BJ (cell line): ENCODE data around the gene ATF2. TPM values are rescaled to one million over a fixed set of nuclear protein-coding genes. Genes with fewer than 3 reads are reported as not detected.

ENCODE experiments used
- CTCF ChIA-PET: fragments of 350-600 bp; formaldehyde crosslinking; extraction: SDS; loops from one replicate; lab custom pipeline; 2021; ENCODE audit warnings: antibody characterized with exemption, inconsistent platforms; lab: Yijun Ruan, JAX
- POLR2A ChIA-PET: fragments of 300-600 bp; sonication (Branson Sonifier 250); formaldehyde crosslinking; extraction: SDS; loops from one replicate; lab custom pipeline; 2021; ENCODE audit warnings: antibody characterized with exemption; lab: Charles Lee
- DNase-seq: peaks from one replicate; pipeline ENCODE4 v3.0.0-alpha.2; 2011; ENCODE audit warnings: low read depth
- H3K27me3 ChIP-seq: 2 replicates; pipeline ENCODE4 v1.6.0; 2011; ENCODE audit warnings: low read length; ENCODE audit not compliant: control insufficient read depth, insufficient read depth
- H3K36me3 ChIP-seq: 2 replicates; pipeline ENCODE4 v1.5.1; 2011; ENCODE audit warnings: low read length; ENCODE audit not compliant: control insufficient read depth, insufficient read depth
- H3K4me3 ChIP-seq: 2 replicates; pipeline ENCODE4 v1.5.1; 2011; ENCODE audit warnings: low read depth, mild to moderate bottlenecking, control low read depth, low read length
- polyA plus RNA-seq: library from polyadenylated mRNA; depleted of rRNA; stranded (reverse); fragments of >200 nt; gene quantifications from 2 replicates; pipeline ENCODE4 v1.2.3, GENCODE V29; 2011
- TF ChIP-seq, protein P1 (sequence below): IDR thresholded peaks from 2 replicates; pipeline ENCODE4 v1.5.1; 2011; ENCODE audit warnings: low read depth, mild to moderate bottlenecking, control low read depth, inconsistent platforms, low read length, moderate library complexity; ENCODE audit not compliant: insufficient read depth

The ATF2 gene
- polyA plus RNA-seq, 1 experiment = 60.6 TPM

DNA sequence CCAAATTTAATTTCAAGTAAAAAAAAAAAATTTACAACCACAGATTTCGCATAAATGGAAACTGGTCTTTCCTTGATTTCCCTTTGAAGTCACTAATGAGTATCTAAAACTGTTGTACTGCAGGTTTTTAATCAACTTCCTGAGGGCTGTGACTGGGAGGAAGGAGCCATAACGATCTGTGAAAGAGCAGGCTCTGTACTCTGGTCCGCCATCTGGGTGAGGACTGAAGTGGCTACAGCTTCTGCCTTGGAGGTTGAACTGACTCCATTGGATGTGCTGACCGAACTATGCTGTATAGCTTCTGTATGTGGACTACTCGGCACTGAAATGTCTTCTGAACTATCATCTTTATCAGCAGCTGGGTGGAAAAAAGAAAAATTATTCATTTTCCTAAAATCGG is 93.5 kb downstream of the ATF2 start:
- ChIA-PET POLR2A (no interaction called here), CTCF (no interaction called here)
- TF ChIP-seq, protein P1, sequence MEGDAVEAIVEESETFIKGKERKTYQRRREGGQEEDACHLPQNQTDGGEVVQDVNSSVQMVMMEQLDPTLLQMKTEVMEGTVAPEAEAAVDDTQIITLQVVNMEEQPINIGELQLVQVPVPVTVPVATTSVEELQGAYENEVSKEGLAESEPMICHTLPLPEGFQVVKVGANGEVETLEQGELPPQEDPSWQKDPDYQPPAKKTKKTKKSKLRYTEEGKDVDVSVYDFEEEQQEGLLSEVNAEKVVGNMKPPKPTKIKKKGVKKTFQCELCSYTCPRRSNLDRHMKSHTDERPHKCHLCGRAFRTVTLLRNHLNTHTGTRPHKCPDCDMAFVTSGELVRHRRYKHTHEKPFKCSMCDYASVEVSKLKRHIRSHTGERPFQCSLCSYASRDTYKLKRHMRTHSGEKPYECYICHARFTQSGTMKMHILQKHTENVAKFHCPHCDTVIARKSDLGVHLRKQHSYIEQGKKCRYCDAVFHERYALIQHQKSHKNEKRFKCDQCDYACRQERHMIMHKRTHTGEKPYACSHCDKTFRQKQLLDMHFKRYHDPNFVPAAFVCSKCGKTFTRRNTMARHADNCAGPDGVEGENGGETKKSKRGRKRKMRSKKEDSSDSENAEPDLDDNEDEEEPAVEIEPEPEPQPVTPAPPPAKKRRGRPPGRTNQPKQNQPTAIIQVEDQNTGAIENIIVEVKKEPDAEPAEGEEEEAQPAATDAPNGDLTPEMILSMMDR = no peak
- no peaks in the 10 kb centered on the region for H3K27me3 ChIP-seq
- no peak for DNase-seq
- H3K36me3 ChIP-seq = peaks cover 3% of the 10 kb centered on the region
- H3K4me3 ChIP-seq = no peak overlapping the region

DNA sequence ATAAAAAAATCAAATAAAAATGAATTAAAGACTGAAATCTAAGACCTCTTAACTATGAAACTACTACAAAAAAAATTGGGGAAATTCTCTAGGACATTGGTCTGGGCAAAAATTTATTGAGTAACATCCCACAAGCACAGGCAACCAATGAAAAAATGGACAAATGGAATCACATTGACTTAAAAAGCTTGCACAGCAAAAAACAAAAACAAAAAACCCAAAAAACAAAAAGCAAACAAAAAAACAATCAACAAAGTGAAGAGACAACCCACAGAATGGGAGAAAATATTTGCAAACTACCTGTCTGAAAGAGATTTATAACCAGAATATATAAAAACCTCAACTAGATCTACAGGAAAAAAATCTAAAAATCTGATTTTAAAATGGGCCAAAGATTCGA is 99.5 kb downstream of the ATF2 start:
- peaks cover 4% of the 10 kb centered on the region for H3K36me3 ChIP-seq
- DNase-seq = no peak
- no peaks in the 10 kb centered on the region for H3K27me3 ChIP-seq
- CTCF ChIA-PET = interaction anchor here (1.1 kb wide), 1 partner anchor 37 kb away, joined by 3 read pairs; no protein-coding TSS in a partner anchor
- TF ChIP-seq, protein P1 = no peak
- POLR2A ChIA-PET = no interaction called here
- no peak overlapping the region for H3K4me3 ChIP-seq

DNA sequence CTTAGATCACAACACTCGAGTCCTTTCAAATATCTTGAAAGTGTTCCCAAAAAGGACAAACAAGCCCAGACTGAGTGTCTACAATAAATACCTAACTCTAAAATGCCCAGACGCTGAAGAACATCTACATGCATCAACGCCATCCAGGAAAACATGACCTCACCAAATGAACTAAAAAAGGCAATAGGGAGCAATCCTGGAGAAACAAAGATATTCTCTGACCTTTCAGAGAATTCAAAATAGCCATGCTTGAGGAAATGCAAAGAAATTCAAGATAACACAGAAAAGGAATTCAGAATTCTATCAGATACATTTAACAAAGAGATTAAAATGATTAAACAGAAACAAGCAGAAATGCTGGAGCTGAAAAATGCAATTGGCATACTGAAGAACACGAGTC is 101.6 kb downstream of the ATF2 start:
- POLR2A ChIA-PET = no interaction called here

DNA sequence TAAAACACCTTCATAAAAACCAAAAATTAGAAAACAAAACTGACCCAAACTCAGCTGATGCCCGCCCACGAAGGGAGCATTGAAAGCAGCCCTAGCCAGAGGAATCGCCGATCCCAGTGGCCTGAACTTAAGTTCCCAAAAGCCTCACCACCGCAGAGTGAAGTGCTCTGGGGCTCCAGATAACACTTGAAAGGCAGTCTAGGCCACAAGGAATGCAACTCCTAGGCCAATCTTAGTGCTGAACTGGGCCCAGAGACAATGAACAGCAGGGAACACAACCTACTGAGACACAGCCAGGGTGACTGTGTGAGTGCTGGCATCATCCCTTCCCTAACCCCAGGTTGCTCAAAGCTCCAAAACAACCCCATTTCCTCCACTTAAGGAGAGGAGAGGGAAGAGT is 103.2 kb downstream of the ATF2 start:
- Histone ChIP-seq H3K4me3 (no peak overlapping the region), H3K27me3 (no peaks in the 10 kb centered on the region), H3K36me3 (peaks cover 3% of the 10 kb centered on the region; the same call in 1 of the 2 replicates)
- POLR2A ChIA-PET = no interaction called here
- TF ChIP-seq, protein P1 = no peak
- CTCF ChIA-PET = interaction anchor here (0.9 kb wide), 1 partner anchor 16 kb away, joined by 3 read pairs; no protein-coding TSS in a partner anchor
- no peak for DNase-seq

More for the DNA sequence above, 101.6 kb downstream of the ATF2 start:
- DNase-seq = no peak
- CTCF ChIA-PET = no interaction called here
- TF ChIP-seq, protein P1 = no peak
- Histone ChIP-seq H3K27me3 (no peaks in the 10 kb centered on the region), H3K36me3 (peaks cover 3% of the 10 kb centered on the region; the same call in 1 of the 2 replicates), H3K4me3 (no peak overlapping the region)

DNA sequence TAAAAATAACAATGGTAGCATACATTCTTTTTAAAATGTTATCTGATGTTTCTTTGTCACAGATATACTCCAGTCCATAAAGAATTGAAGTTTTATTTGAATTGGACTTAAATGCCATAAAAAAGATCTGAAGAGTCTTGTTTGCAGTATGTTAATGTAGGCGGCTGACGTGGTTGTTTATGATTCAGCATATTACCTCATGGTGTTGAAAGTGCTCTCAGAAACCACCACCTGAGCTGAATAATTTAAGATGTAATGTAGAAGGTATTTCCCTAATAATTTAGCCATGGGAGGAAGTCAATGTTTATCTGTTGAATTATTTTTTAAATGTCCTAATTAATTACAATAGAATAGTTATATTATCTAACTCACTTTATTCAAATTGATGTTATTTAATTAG is 104.3 kb downstream of the ATF2 start:
- TF ChIP-seq, protein P1 = no peak
- CTCF ChIA-PET = no interaction called here
- H3K4me3 ChIP-seq = no peak overlapping the region
- H3K36me3 ChIP-seq = peaks cover 3% of the 10 kb centered on the region; the same call in 1 of the 2 replicates
- DNase-seq = no peak
- H3K27me3 ChIP-seq = no peaks in the 10 kb centered on the region
- POLR2A ChIA-PET = no interaction called here
